Measurements from ENCODE around the gene APH1A. TPM values are rescaled to one million over a fixed set of nuclear protein-coding genes. Genes with fewer than 3 reads are reported as not detected.

APH1A gene
- total and polyA plus RNA-seq, 10 of the 15 experiments (the other 5 are each of a cell fraction or from before 2014, with no cell fraction given): 6.7 to 130 (median 87.7) TPM

DNA sequence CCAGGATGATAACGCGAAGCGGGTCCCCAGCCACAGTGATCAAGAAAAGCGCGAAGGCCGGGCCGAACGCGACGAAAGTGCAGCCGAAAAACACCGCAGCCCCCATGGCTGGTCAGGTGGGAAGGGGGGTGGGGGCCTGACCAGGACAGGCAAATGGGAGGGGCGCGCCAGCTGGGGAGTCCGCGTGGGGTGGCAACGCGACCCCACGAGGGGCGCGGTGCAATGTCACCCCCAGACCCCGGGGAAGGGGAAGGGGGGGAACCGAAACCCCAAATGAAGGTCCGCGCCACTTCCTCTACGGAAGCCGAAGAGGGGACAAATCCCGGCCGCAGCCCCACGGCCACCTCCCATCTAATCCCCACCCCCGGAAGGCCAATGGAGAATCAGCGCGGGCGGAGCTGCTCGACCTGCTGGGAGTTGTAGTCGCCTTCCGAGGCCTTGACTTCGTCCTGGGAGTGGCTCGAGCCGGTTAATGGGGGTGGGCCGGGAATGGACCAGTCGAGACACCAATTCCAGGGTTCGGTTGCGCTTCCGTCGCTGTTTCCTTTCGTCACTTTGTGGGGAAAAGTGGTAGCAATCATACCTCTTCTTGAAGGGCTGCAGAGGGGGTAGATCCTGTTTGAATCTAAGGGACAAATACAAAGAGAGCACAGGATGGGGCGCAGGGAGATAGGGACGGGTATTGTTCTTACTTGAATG is at the start of gene APH1A (continued):
- TF ChIP-seq, protein P1, sequence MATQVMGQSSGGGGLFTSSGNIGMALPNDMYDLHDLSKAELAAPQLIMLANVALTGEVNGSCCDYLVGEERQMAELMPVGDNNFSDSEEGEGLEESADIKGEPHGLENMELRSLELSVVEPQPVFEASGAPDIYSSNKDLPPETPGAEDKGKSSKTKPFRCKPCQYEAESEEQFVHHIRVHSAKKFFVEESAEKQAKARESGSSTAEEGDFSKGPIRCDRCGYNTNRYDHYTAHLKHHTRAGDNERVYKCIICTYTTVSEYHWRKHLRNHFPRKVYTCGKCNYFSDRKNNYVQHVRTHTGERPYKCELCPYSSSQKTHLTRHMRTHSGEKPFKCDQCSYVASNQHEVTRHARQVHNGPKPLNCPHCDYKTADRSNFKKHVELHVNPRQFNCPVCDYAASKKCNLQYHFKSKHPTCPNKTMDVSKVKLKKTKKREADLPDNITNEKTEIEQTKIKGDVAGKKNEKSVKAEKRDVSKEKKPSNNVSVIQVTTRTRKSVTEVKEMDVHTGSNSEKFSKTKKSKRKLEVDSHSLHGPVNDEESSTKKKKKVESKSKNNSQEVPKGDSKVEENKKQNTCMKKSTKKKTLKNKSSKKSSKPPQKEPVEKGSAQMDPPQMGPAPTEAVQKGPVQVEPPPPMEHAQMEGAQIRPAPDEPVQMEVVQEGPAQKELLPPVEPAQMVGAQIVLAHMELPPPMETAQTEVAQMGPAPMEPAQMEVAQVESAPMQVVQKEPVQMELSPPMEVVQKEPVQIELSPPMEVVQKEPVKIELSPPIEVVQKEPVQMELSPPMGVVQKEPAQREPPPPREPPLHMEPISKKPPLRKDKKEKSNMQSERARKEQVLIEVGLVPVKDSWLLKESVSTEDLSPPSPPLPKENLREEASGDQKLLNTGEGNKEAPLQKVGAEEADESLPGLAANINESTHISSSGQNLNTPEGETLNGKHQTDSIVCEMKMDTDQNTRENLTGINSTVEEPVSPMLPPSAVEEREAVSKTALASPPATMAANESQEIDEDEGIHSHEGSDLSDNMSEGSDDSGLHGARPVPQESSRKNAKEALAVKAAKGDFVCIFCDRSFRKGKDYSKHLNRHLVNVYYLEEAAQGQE (IDR thresholded peaks at IDR 0.05; ENCODE audit: low read depth, low read length): no peak
- TF ChIP-seq, protein P2, sequence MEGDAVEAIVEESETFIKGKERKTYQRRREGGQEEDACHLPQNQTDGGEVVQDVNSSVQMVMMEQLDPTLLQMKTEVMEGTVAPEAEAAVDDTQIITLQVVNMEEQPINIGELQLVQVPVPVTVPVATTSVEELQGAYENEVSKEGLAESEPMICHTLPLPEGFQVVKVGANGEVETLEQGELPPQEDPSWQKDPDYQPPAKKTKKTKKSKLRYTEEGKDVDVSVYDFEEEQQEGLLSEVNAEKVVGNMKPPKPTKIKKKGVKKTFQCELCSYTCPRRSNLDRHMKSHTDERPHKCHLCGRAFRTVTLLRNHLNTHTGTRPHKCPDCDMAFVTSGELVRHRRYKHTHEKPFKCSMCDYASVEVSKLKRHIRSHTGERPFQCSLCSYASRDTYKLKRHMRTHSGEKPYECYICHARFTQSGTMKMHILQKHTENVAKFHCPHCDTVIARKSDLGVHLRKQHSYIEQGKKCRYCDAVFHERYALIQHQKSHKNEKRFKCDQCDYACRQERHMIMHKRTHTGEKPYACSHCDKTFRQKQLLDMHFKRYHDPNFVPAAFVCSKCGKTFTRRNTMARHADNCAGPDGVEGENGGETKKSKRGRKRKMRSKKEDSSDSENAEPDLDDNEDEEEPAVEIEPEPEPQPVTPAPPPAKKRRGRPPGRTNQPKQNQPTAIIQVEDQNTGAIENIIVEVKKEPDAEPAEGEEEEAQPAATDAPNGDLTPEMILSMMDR (IDR thresholded peaks at IDR 0.05 in 2 of 3, conservative IDR thresholded peaks at IDR 0.05 in 1 of 3; ENCODE audit: control insufficient read depth in 2 of 3, extremely low read depth in 1 of 3, insufficient read depth in 1 of 3, low read depth in 3 of 3, low read length in 3 of 3): no peak
- TF ChIP-seq LARP7 (IDR thresholded peaks at IDR 0.05) (no peak), SMAD1 (IDR thresholded peaks at IDR 0.05; ENCODE audit: low read depth, partially characterized antibody) (no peak), NR2C1 (IDR thresholded peaks at IDR 0.05) (peak; percentile 58), RFX5 (IDR thresholded peaks at IDR 0.05; ENCODE audit: low read depth, low read length) (no peak), FOS (IDR thresholded peaks at IDR 0.05; ENCODE audit: borderline replicate concordance, extremely low read depth, insufficient read length) (no peak), SMARCA5 (IDR thresholded peaks at IDR 0.05) (no peak), JUNB (IDR thresholded peaks at IDR 0.05) (no peak), NR2C2 (IDR thresholded peaks at IDR 0.05; ENCODE audit: borderline replicate concordance, control insufficient read depth, insufficient read length, low read depth) (no peak), ZNF217 (IDR thresholded peaks at IDR 0.05) (no peak), DPF2 (IDR thresholded peaks at IDR 0.05) (no peak), CREM (IDR thresholded peaks at IDR 0.05; ENCODE audit: low read depth) (peak; percentile 70; the same call in 1 of the 2 replicates), RUNX3 (IDR thresholded peaks at IDR 0.05; ENCODE audit: low read length) (peak; percentile 87), SREBF1 (IDR thresholded peaks at IDR 0.05; ENCODE audit: low read length) (no peak), ZSCAN29 (IDR thresholded peaks at IDR 0.05) (no peak), NR2F1 (conservative IDR thresholded peaks at IDR 0.05) (0 out of 2 replicates have a peak, but pooled peaks have one; percentile 45)
- TF ChIP-seq, protein P3, sequence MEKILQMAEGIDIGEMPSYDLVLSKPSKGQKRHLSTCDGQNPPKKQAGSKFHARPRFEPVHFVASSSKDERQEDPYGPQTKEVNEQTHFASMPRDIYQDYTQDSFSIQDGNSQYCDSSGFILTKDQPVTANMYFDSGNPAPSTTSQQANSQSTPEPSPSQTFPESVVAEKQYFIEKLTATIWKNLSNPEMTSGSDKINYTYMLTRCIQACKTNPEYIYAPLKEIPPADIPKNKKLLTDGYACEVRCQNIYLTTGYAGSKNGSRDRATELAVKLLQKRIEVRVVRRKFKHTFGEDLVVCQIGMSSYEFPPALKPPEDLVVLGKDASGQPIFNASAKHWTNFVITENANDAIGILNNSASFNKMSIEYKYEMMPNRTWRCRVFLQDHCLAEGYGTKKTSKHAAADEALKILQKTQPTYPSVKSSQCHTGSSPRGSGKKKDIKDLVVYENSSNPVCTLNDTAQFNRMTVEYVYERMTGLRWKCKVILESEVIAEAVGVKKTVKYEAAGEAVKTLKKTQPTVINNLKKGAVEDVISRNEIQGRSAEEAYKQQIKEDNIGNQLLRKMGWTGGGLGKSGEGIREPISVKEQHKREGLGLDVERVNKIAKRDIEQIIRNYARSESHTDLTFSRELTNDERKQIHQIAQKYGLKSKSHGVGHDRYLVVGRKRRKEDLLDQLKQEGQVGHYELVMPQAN (conservative IDR thresholded peaks at IDR 0.05): peak; percentile 60
- TF ChIP-seq, protein P4, sequence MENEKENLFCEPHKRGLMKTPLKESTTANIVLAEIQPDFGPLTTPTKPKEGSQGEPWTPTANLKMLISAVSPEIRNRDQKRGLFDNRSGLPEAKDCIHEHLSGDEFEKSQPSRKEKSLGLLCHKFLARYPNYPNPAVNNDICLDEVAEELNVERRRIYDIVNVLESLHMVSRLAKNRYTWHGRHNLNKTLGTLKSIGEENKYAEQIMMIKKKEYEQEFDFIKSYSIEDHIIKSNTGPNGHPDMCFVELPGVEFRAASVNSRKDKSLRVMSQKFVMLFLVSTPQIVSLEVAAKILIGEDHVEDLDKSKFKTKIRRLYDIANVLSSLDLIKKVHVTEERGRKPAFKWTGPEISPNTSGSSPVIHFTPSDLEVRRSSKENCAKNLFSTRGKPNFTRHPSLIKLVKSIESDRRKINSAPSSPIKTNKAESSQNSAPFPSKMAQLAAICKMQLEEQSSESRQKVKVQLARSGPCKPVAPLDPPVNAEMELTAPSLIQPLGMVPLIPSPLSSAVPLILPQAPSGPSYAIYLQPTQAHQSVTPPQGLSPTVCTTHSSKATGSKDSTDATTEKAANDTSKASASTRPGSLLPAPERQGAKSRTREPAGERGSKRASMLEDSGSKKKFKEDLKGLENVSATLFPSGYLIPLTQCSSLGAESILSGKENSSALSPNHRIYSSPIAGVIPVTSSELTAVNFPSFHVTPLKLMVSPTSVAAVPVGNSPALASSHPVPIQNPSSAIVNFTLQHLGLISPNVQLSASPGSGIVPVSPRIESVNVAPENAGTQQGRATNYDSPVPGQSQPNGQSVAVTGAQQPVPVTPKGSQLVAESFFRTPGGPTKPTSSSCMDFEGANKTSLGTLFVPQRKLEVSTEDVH (IDR thresholded peaks at IDR 0.05; ENCODE audit: low read depth, partially characterized antibody): peak; percentile 32
